Kasumi-1 (cell line): ENCODE data around the gene ARHGAP9.

Source experiments
- DNase-seq, 2 experiments: peaks; one replicate each; lab custom pipeline; 2025; lab: John Stamatoyannopoulos, UW

The ARHGAP9 gene

GRCh38 chr12:57472391-57472790 is 7.3 kb downstream of the ARHGAP9 start:
- DNase-seq: no peak

- DNase-seq: no peak
Observed at GRCh38 chr12:57471661-57472060, 8.0 kb downstream of the ARHGAP9 start.

DNA sequence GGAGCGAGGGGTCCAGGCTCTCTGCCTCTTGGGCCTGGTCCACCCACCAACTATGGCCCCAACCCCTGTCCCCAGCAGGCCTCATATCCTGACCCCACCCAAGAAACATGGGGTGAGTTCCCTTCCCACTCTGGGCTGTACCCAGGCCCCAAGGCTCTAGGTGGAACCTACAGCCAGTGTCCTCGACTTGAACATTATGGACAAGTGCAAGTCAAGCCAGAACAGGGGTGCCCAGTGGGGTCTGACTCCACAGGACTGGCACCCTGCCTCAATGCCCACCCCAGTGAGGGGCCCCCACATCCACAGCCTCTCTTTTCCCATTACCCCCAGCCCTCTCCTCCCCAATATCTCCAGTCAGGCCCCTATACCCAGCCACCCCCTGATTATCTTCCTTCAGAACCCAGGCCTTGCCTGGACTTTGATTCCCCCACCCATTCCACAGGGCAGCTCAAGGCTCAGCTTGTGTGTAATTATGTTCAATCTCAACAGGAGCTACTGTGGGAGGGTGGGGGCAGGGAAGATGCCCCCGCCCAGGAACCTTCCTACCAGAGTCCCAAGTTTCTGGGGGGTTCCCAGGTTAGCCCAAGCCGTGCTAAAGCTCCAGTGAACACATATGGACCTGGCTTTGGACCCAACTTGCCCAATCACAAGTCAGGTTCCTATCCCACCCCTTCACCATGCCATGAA is 8.6 kb downstream of the ARHGAP9 start:
- no peak for DNase-seq

DNA sequence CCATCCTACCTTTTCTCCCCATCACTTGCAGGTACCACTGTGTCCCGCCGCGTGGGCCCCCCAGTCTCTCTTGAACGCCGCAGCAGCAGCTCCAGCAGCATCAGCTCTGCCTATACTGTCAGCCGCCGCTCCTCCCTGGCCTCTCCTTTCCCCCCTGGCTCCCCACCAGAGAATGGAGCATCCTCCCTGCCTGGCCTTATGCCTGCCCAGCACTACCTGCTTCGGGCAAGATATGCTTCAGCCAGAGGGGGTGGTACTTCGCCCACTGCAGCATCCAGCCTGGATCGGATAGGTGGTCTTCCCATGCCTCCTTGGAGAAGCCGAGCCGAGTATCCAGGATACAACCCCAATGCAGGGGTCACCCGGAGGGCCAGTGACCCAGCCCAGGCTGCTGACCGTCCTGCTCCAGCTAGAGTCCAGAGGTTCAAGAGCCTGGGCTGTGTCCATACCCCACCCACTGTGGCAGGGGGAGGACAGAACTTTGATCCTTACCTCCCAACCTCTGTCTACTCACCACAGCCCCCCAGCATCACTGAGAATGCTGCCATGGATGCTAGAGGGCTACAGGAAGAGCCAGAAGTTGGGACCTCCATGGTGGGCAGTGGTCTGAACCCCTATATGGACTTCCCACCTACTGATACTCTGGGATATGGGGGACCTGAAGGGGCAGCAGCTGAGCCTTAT is 9.2 kb downstream of the ARHGAP9 start:
- no peak for DNase-seq

DNA sequence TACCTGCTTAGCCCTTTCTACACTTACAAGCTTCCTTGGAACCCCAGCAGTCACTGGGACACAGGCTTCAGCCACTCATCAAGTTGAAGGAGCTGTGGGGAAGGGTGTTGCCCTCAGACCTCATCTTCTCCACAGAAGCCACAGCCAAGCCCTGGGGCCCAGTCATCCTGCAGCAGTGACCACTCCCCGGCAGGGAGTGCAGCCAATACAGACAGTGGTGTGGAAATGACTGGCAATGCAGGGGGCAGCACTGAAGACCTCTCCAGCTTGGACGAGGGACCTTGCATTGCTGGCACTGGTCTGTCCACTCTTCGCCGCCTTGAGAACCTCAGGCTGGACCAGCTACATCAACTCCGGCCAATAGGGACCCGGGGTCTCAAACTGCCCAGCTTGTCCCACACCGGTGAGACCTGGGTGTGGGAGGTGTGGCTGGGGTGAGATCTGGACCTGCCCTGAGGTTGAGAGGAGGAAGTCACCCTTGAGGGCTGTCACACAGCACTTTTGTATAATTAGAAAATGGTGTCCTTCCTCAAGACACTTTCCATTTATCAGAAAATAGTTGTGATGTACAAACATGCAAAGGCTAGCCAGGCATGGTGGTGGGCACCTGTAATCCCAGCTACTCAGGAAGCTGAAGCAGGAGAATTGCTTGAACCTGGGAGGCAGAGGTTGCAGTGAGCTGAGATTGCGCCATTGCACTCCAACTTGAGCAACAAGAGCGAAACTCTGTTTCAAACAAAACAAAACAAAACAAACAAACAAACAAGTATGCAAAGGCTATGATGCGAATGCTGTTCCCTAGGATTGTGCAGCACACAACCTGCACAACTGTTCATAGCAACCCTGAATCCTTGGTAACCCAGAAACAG is 10.1 kb downstream of the ARHGAP9 start:
- DNase-seq: no peak

GRCh38 chr12:57467915-57468314 is 11.8 kb downstream of the ARHGAP9 start:
- no peak for DNase-seq

DNA sequence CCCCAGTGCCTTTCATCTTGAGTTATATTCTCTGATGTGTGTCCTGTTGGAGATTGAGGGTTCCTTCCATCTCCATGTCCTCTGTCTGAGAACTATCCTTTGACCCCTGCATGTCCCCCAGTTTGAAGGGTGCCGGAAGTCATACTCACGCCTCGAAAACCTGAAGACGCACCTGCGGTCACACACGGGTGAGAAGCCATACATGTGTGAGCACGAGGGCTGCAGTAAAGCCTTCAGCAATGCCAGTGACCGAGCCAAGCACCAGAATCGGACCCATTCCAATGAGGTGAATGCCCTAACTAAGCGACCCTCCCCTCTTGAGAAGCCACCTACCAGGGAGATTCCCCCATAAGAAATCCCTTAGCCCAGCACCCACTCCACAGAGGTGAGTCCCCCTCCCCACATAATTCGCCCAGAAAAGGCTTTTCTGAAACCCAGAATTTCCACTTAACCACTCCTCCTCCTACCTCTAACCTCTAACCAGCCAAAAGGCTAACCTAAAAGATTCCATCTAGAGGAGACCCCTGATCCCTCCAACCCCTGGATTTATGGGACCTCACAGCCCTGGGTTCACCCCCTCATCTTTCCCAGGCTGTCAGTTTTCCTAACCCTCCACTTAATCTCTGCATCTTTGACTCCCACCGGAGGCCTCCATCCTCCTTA is 12.3 kb downstream of the ARHGAP9 start:
- DNase-seq: no peak

- DNase-seq: no peak
Observed at GRCh38 chr12:57465747-57466505, 13.7 kb downstream of the ARHGAP9 start.

GRCh38 chr12:57465030-57465746 is 14.5 kb downstream of the ARHGAP9 start:
- DNase-seq: no peak

DNA sequence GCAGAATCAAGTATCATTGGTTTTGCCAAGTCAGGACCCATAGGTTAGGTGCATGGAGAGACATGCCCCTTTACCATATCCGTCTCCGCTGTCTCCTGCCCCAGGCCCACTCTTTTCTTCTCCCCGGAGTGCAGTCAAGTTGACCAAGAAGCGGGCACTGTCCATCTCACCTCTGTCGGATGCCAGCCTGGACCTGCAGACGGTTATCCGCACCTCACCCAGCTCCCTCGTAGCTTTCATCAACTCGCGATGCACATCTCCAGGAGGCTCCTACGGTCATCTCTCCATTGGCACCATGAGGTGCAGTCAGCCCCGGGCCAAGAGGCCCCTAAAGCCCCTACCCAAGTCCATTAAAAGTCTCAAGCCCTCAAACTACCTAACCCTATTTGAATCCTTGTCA is 15.1 kb downstream of the ARHGAP9 start:
- no peak for DNase-seq

DNA sequence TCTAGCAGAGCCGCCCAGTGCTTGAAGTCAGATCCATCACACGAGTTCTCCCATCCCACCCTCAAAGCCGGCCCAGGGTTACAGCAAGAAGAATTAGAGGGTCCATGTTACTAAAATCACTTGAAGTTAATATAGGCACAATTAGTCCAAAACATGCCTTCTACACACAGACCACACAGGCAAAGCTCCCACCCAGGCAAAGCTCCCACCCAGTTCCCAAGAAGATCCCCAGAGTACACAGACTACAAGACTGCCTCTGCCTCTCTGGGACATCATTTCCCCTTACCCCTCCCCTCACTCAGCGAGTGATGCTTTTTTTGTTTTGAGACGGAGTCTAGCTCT is 16.8 kb downstream of the ARHGAP9 start:
- DNase-seq: no peak

DNA sequence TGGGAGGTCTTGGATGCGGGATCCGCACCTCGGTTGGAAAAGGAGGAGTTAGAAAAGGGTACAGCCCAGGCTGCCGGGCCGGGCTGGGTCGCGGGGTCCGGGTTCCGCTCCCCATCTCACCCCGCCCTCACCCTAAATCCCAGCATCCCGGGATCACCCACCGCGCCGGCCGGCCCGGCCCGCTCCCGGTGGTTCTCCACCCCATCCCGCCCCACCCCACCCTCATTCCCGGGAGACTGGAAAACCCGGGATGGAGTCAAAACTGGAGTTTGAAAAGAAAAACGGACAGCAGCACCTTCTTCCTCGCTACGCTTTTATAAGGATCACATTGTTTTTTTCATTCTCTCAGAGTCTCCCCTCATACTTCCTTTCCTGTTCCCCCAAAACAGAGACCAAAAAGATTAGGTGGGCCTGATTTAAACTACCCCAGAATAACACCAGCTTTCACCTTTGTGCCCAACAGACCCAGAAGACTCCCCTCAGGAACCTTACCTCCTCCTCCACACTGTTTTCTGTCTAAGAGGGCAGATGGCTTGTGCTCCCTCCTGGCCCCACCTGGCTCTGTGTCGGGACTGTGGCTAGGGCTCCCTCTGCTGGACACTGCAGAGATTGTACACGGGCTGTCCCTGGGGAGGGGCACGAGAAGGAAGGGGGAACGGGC is 17.3 kb downstream of the ARHGAP9 start:
- DNase-seq: peak; percentile 76 to 78

GRCh38 chr12:57461917-57462250 is 17.8 kb downstream of the ARHGAP9 start:
- no peak for DNase-seq

DNA sequence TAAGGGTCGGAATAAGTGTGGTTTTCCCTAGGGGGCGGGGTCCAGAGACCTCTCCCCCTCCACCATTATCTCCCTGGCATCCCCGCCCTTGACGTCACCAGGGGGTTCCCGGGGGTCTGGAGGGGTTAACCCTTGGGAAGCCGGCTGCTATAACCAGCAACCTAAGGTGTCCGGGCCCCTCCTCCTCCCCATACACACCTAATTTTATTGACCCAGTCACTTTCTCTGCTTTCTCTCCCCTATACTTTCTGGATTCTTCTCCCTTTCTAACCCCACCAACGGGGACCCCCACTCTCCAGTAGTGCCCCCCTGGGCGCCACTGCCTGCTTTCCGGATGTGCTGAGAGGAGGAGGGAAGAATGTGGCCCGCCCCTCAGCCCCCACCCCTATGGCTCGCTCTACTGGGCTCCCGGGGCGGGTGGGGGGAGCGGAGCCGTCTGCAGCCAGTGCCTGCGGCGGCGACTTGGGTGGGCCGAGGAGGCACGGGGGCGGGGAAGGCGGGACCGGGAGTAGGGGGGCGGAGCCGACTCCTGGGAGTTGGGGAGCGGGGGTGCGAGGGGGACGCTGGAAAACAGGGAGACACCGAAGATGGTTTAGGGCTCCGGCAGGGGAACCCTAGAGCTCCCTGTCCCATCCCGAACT is 18.3 kb downstream of the ARHGAP9 start:
- no peak for DNase-seq

- DNase-seq: no peak
Observed at GRCh38 chr12:57460841-57461275, 18.8 kb downstream of the ARHGAP9 start.

- no peak for DNase-seq
Observed at GRCh38 chr12:57460468-57460784, 19.2 kb downstream of the ARHGAP9 start.

GRCh38 chr12:57459750-57460467 is 19.8 kb downstream of the ARHGAP9 start, which contains the start of gene GLI1:
Gene GLI1, plus strand, starts transcription at chr12:57459785. Its CDS starts 3,907 bp downstream, at chr12:57463692.
- peak; percentile 46 to 67 for DNase-seq

GRCh38 chr12:57459055-57459749 is 20.5 kb downstream of the ARHGAP9 start:
- DNase-seq: peak; percentile 97 to 98

- no peak for DNase-seq
Observed at GRCh38 chr12:57458665-57459054, 21.0 kb downstream of the ARHGAP9 start.
